MM.1S (cell line): ENCODE results near the gene NEURL1B.

Source experiments
- DNase-seq: peaks from one replicate; pipeline ENCODE4 v3.0.0-alpha.2; 2015
- H2AFZ ChIP-seq: fragments of 300-600 bp; sonication (generic); 2 replicates; pipeline ENCODE4 v1.6.0; 2016; ENCODE audit warnings: antibody characterized with exemption, low read length
- H3F3A ChIP-seq: fragments of 300-600 bp; sonication (generic); 2 replicates; pipeline ENCODE4 v1.6.1; 2016; ENCODE audit warnings: mild to moderate bottlenecking, antibody characterized with exemption, low read length, moderate library complexity, mixed read lengths; ENCODE audit not compliant: insufficient read depth
- H3K27ac ChIP-seq: fragments of 300-600 bp; sonication (generic); 2 replicates; pipeline ENCODE4 v1.5.1; 2016; ENCODE audit warnings: mild to moderate bottlenecking, low read length
- H3K27me3 ChIP-seq: fragments of 300-600 bp; sonication (generic); replicated peaks from 2 replicates; pipeline ENCODE4 v1.6.0; 2016; ENCODE audit warnings: low read length; ENCODE audit not compliant: insufficient read depth
- H3K36me3 ChIP-seq: fragments of 300-600 bp; sonication (generic); replicated peaks from 2 replicates; pipeline ENCODE4 v1.6.1; 2016; ENCODE audit warnings: mild to moderate bottlenecking, low read length, mixed read lengths; ENCODE audit not compliant: insufficient read depth
- H3K4me1 ChIP-seq: fragments of 300-600 bp; sonication (generic); 2 replicates; pipeline ENCODE4 v1.6.1; 2016; ENCODE audit warnings: low read length, mixed read lengths
- H3K4me2 ChIP-seq: fragments of 300-600 bp; sonication (generic); 2 replicates; pipeline ENCODE4 v1.6.0; 2016; ENCODE audit warnings: low read depth, low read length
- H3K4me3 ChIP-seq: fragments of 300-600 bp; sonication (generic); 2 replicates; pipeline ENCODE4 v1.5.1; 2016; ENCODE audit warnings: low read length, mixed read lengths
- H3K79me2 ChIP-seq: fragments of 300-600 bp; sonication (generic); 2 replicates; pipeline ENCODE4 v1.6.1; 2016; ENCODE audit warnings: mixed run types, low read length, mixed read lengths
- H3K9ac ChIP-seq: fragments of 300-600 bp; sonication (generic); 2 replicates; pipeline ENCODE4 v1.6.1; 2016; ENCODE audit warnings: low read length, mixed read lengths
- H3K9me2 ChIP-seq: fragments of 300-600 bp; sonication (generic); replicated peaks from 2 replicates; pipeline ENCODE4 v1.6.1; 2016; ENCODE audit warnings: mild to moderate bottlenecking, low read length, mixed read lengths; ENCODE audit not compliant: insufficient read depth
- H3K9me3 ChIP-seq: fragments of 300-600 bp; sonication (generic); replicated peaks from 2 replicates; pipeline ENCODE4 v1.6.1; 2016; ENCODE audit warnings: mild to moderate bottlenecking, low read length, mixed read lengths; ENCODE audit not compliant: insufficient read depth
- H4K20me1 ChIP-seq: fragments of 300-600 bp; sonication (generic); 2 replicates; pipeline ENCODE4 v1.6.1; 2016; ENCODE audit warnings: mild to moderate bottlenecking, low read length, moderate library complexity, mixed read lengths; ENCODE audit not compliant: insufficient read depth
- EZH2 ChIP-seq: fragments of 300-600 bp; sonication (generic); optimal IDR thresholded peaks from 2 replicates; pipeline ENCODE3; 2017; ENCODE audit warnings: low read depth, mild to moderate bottlenecking, antibody characterized with exemption, low read length, mixed read lengths
- EZH2phosphoT487 ChIP-seq: fragments of 300-600 bp; sonication (generic); IDR thresholded peaks from 2 replicates; pipeline ENCODE4 v1.6.1; 2018; ENCODE audit warnings: antibody characterized with exemption, low read length
- TF ChIP-seq, protein P1 (sequence below): fragments of 300-600 bp; sonication (generic); IDR thresholded peaks from 2 replicates; pipeline ENCODE4 v1.5.1; 2016; ENCODE audit warnings: antibody characterized with exemption, low read length, mixed read lengths

NEURL1B gene

DNA sequence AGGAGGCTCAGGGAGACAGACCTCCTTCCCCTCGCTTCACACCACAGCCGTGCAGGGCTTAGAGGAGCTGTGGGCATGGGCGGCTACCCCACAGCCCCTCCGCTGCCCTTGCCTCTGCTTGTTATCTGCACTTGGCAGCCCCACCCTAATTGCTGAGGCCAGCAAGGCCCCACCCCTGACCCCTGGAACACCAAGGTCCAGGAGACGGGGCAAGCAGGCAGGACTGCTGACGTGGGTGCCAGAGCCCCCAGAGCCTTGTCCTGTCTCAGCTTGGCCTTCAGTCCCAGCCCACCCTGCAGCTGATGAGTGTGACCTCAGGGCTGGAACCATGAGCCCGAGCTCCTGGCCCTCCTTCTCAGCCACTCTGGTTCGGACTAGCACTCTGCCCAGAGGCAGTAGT lies 29.1 kb upstream of the NEURL1B start:
- no peaks in the 10 kb centered on the region for H3K9me3 ChIP-seq
- TF ChIP-seq, protein P1, sequence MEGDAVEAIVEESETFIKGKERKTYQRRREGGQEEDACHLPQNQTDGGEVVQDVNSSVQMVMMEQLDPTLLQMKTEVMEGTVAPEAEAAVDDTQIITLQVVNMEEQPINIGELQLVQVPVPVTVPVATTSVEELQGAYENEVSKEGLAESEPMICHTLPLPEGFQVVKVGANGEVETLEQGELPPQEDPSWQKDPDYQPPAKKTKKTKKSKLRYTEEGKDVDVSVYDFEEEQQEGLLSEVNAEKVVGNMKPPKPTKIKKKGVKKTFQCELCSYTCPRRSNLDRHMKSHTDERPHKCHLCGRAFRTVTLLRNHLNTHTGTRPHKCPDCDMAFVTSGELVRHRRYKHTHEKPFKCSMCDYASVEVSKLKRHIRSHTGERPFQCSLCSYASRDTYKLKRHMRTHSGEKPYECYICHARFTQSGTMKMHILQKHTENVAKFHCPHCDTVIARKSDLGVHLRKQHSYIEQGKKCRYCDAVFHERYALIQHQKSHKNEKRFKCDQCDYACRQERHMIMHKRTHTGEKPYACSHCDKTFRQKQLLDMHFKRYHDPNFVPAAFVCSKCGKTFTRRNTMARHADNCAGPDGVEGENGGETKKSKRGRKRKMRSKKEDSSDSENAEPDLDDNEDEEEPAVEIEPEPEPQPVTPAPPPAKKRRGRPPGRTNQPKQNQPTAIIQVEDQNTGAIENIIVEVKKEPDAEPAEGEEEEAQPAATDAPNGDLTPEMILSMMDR = no peak
- TF ChIP-seq EZH2phosphoT487 = no peak
- TF ChIP-seq EZH2 = no peak

DNA sequence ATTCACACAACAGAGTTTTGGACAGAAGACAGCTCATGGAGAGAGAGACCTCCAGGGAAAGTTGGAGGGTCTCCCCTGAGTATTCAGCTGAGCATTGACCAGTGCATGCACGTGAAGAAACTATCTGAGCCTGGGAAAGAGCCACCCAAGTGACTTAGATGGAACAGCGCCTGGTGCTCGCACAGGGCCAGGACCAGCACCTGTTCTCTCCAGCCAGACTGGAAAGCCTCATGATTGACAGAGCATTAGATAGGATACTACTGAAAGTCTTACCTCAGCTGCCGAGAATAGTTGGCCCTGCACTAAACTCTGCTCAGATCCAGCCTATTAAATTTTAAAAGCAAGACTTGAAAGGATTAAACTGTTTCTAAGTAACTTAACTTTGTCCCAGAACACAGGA lies 28.3 kb upstream of the NEURL1B start:
- H3K27me3 ChIP-seq = peaks cover 16% of the 10 kb centered on the region; the same call in 1 of the 2 replicates
- no peak overlapping the region for H3K4me3 ChIP-seq
- TF ChIP-seq EZH2phosphoT487 (no peak), EZH2 (no peak)
- TF ChIP-seq, protein P1 = no peak
- no peaks in the 10 kb centered on the region for H3K9me2 ChIP-seq
- H3K27ac ChIP-seq = no peak overlapping the region
- no peak overlapping the region for H3K9ac ChIP-seq
- no peaks in the 10 kb centered on the region for H3F3A ChIP-seq
- DNase-seq = no peak
- no peak overlapping the region for H2AFZ ChIP-seq
- H3K36me3 ChIP-seq = no peaks in the 10 kb centered on the region
- no peaks in the 10 kb centered on the region for H4K20me1 ChIP-seq
- no peaks in the 10 kb centered on the region for H3K4me1 ChIP-seq
- H3K4me2 ChIP-seq = no peak overlapping the region
- H3K9me3 ChIP-seq = no peaks in the 10 kb centered on the region
- H3K79me2 ChIP-seq = no peaks in the 10 kb centered on the region

More for the DNA sequence above, 29.1 kb upstream of the NEURL1B start:
- Histone ChIP-seq H3K4me3 (no peak overlapping the region), H3K79me2 (no peaks in the 10 kb centered on the region), H3K9me2 (no peaks in the 10 kb centered on the region), H3K36me3 (no peaks in the 10 kb centered on the region), H4K20me1 (no peaks in the 10 kb centered on the region), H3K27me3 (peaks cover 10% of the 10 kb centered on the region; the same call in 1 of the 2 replicates), H3K9ac (no peak overlapping the region), H3K4me1 (no peaks in the 10 kb centered on the region), H3K27ac (no peak overlapping the region), H2AFZ (no peak overlapping the region), H3F3A (no peaks in the 10 kb centered on the region), H3K4me2 (no peak overlapping the region)
- DNase-seq = no peak

DNA sequence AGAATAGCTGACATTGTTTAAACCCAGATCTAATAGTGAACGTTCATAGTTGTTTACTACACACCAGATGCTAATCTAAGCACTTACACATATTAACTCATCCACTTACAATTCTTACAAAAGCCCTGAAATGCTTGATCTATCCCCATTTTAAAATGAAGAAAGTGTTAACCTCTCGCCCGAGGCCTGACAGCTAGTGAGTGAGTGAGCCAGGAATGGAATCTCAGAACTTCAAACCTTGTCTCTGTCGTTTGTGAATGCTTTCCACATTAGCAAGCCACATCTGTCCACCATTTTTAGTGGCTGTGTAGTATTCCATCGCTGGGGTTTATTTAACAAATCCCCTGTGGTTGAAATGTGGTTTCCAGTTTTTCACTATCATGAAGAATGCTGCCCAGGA lies 24.9 kb upstream of the NEURL1B start:
- Histone ChIP-seq H3K27me3 (peaks cover 31% of the 10 kb centered on the region; the same call in 1 of the 2 replicates), H3K9me3 (no peaks in the 10 kb centered on the region), H3K36me3 (no peaks in the 10 kb centered on the region), H3F3A (no peaks in the 10 kb centered on the region), H4K20me1 (no peaks in the 10 kb centered on the region), H3K4me1 (no peaks in the 10 kb centered on the region), H2AFZ (no peak overlapping the region), H3K4me2 (no peak overlapping the region), H3K9me2 (no peaks in the 10 kb centered on the region), H3K27ac (no peak overlapping the region), H3K9ac (no peak overlapping the region), H3K79me2 (no peaks in the 10 kb centered on the region), H3K4me3 (no peak overlapping the region)
- TF ChIP-seq EZH2phosphoT487 (no peak), EZH2 (no peak)
- TF ChIP-seq, protein P1 = no peak
- no peak for DNase-seq
